Activated CD4-positive, alpha-beta T cell treated with anti-CD3 and anti-CD28 coated beads, Interleukin-2, amount 50 U/mL, for 1 hour (primary cell): ENCODE measurements around the gene BRIP1.
"Not testable (repeated sequence)": the region's sequence is repeated elsewhere in the genome, so short reads cannot be mapped to it uniquely, and the experiment has no call there.

Experiments used
- DNase-seq: peaks from one replicate; pipeline ENCODE4 v3.0.0-alpha.2; 2020

Gene BRIP1

GRCh38 chr17:61862975-61863800 lies at the start of gene BRIP1:
Gene BRIP1 (minus strand): TSS chr17:61863528. CDS start chr17:61861539, 1,989 bp downstream.
- peak; percentile 84 for DNase-seq

GRCh38 chr17:61908292-61909037 lies 45.1 kb upstream of the BRIP1 start:
- no peak for DNase-seq

- DNase-seq = no peak
Measured at GRCh38 chr17:61907361-61907760, 44.0 kb upstream of the BRIP1 start.

- DNase-seq = peak; percentile 26
Measured at GRCh38 chr17:61904094-61904710, 40.9 kb upstream of the BRIP1 start.

- no peak for DNase-seq
Measured at GRCh38 chr17:61903251-61903650, 39.9 kb upstream of the BRIP1 start.

DNA sequence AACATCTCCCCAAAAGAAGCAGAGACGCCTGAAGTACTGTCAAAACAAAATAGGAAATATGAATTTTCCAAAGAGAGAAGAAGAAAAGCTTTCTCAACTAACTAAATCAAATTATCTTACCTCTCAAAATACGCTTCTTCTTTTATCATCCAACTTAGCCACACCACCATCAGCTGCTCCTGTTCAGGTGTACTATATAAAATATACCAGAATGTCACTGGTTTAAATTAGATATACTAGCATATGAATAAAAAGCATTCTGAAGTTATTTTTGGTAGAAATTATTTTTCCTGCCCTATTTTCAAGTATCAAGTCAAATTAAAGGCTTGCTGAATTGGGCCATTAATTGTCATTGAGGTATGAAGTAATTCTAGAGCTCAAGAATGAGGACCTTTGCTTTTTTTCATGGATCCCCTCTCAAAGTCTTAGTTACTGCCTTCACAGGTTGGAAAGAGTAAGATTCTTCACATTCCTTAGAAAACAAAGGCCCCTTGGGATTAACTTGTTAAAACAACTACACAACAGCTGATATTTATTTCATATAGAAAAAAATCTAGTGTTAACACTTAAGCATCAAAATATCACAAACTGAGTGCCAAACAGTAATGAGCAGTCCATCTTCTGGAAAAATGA lies 34.3 kb upstream of the BRIP1 start:
- DNase-seq = no peak

- no peak for DNase-seq
Measured at GRCh38 chr17:61895391-61895790, 32.1 kb upstream of the BRIP1 start.

DNA sequence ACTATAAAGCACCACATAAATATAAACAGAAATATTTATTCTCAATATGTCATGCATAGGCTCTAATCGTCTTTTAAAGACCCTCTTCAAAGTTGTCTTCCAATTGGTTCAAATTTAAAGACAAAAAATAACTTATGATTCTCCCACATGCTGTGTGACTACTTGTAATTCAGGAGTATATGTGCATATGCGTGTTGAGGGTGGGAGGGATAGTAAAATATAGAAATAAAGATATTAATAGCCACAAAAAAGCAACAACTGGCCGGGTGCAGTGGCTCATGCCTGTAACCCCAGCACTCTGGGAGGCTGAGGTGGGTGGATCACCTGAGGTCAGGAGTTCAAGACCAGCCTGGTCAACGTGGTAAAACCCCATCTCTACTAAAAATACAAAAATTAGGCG lies 31.0 kb upstream of the BRIP1 start:
- DNase-seq = not testable (repeated sequence)

DNA sequence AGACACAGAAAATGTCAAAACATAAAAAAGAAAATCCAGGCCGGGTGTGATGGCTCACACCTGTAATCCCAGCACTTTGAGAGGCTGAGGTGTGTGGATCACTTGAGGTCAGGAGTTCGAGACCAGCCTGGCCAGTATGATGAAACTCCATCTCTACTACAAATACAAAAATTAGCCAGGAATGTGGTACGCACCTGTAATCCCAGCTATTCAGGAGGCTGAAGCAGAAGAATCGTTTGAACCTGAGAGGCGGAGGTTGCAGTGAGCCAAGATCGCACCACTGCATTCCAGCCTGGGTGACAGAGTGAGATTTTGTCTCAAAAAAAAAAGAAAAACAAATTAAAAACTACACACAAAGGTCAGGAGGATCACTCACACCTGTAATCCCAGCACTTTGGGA lies 24.4 kb upstream of the BRIP1 start:
- DNase-seq = not testable (repeated sequence)

- DNase-seq = not testable (repeated sequence)
Measured at GRCh38 chr17:61885865-61886264, 22.5 kb upstream of the BRIP1 start.

DNA sequence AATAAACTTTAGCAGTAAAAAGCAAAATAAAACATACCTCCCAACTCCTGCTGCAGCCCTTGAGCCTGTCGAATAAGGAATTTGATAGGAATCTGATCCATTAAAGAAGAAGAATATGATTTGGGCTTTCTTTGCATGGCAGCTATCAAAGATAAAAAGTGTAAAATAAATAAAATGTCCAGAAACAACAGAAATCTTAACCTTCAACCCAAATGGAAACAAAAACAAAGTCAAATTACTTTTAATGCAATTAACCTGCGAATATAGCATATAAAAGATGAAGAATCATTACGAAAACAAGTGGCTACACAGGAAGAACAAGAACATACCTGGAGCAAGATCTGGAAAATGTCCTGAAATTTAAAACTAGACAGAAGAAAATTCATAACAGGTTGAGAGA lies 21.5 kb upstream of the BRIP1 start:
- DNase-seq = no peak

GRCh38 chr17:61880589-61881102 lies 17.3 kb upstream of the BRIP1 start:
- DNase-seq = no peak

DNA sequence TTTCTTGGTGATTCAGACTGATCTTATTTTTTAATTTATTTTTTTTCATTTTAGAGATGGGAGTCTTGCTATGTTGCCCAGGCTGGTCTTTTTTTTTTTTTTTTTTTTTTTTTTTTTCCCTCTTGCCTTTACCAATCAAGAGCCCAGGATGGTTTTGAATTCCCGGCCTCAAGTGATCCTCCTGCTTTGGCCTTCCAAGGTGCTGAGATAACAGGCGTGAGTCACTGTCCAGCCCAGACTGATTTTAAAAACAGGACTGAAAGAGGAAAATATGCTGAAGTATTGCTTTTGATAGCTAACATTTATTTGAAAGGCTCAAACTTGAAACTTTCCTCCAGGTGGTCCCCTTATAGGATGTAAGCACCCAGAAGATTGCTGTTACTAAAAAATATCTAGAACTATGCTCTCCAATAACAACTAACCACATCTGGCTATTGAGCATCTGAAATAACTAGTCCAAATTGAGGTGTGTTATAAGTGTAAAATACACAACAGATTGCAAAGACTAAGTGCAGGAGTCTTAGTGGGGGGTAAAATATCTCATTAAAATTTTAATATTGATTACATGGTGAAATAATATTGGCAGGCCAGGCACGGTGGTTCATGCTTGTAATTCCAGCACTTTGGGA lies 15.8 kb upstream of the BRIP1 start:
- DNase-seq = no peak

- no peak for DNase-seq
Measured at GRCh38 chr17:61878520-61878919, 15.2 kb upstream of the BRIP1 start.

- no peak for DNase-seq
Measured at GRCh38 chr17:61877837-61878236, 14.5 kb upstream of the BRIP1 start.

DNA sequence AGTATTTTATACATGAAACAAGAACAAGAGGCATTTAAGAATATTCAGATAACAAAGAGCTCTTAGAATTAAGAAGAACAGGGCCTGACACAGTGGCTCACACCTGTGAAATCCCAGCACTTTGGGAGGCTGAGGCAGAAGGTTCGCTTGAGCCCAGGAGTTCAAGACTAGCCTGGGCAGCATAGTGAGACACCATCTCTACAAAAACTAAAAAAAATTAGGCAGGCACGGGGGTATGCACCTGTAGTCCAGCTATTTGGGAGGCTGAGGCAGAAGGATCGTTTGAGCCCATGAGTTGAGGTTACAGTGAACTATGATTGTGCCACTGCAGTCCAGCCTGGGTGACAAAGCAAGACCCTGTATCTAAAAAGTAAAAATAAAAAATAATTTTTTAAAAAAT lies 12.5 kb upstream of the BRIP1 start:
- DNase-seq = no peak

- no peak for DNase-seq
Measured at GRCh38 chr17:61875285-61875684, 12.0 kb upstream of the BRIP1 start.

DNA sequence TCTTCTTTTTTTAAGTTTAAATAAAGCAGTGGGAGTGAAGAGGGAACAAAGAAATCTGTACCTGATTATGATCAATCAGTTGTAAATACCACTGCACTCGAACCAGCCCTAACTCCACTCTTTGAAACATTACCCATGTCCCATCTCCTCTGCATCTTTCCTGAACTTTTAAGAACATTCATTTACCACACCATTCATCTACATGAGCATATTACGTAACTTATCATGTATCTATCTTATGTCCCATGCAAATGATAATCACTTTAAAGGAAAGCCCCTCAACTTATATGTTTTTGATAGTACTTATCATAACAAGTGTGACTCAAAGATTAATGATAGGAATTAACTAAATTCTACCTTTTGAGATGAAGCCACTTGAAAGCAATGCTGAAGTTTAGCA lies 10.7 kb upstream of the BRIP1 start:
- DNase-seq = no peak

DNA sequence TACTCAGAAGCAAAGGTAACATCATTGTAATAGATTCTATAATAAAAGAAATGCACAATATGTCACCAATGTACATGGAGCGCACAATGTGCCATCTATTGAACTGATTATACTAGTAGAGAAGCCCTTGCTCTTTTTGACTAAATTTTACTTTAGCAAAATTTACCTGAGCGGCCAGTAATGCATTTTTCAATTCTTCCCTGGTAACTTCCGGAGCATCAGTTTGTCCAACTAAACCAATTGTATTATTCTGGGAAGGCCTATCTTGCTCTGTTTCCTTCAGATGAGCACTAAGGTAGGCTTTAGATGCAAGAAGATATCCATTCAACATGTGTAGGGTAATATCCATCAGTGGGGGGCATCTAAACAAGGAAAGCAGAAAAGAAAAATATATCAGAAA lies 8.8 kb upstream of the BRIP1 start:
- DNase-seq = no peak

GRCh38 chr17:61869138-61869537 lies 5.8 kb upstream of the BRIP1 start:
- no peak for DNase-seq

DNA sequence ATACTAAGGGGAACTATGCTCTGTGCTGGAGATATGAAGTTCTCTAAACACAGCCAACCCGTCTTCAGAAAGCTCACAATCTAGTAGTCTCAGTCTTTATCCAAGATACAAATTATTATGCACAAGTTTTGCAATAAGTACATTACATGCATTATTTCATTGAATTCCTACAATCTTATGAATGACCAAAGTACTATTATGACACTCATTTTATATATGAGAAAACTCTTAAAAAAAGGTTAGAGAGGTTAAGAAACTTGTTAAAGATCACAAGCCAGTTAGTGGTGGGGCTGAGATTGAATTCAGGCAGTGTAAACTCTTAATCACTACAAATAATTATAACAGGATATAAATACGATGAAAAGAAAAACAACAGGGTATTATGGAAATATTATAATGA lies 4.7 kb upstream of the BRIP1 start:
- DNase-seq = no peak

GRCh38 chr17:61867033-61867432 lies 3.7 kb upstream of the BRIP1 start:
- no peak for DNase-seq

DNA sequence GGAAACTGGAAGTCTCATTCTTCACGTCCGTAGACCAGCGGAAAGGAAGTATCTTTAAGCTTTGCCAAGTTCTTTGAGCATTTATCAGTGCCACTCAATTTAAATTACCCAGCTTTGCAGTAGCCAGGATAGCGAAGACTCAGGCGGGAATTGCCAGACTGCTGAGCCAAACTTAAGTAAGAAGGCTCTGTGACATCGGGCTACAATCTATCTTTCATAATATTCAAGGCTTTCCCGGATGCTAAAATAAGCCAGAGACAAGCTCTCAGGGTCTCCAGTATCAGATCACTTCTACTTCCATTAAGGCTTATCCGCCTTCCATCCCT lies 436 bp upstream of the BRIP1 start:
- no peak for DNase-seq
